Epidermal melanocyte (primary cell): Measurements from ENCODE around the gene EPB41.
"Not testable (repeated sequence)": the region's sequence is repeated elsewhere in the genome, so short reads cannot be mapped to it uniquely, and the experiment has no call there.

Experiments
- DNase-seq: peaks from one replicate; pipeline ENCODE4 v3.0.0; 2011; ENCODE audit warnings: low spot score; ENCODE audit not compliant: insufficient read length

EPB41 gene

DNA sequence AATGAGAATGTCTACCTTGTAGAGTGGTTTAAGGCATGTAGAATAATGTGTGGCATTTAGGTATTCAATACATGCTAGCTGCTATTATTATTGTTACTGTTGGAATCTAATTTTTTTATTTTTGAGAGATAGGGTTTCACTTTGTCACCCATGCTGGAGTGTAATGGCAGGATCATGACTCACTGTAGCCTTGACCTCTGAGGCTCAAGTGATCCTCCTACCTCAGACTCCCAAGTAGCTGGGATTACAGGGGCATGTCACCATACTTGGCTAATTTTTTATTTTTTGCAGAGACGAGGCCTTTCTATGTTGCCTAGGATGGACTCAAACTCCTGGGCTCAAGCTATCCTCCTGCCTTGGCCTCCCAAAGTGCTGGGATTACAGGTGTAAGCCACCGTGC, 61.9 kb downstream of the EPB41 start:
- DNase-seq: no peak

- no peak for DNase-seq
These were observed 66.8 kb downstream of the EPB41 start for GRCh38 chr1:28981210-28981609.

- no peak for DNase-seq
These were observed 67.8 kb downstream of the EPB41 start for GRCh38 chr1:28982198-28982597.

- no peak for DNase-seq
These were observed 68.7 kb downstream of the EPB41 start for GRCh38 chr1:28983091-28983490.

DNA sequence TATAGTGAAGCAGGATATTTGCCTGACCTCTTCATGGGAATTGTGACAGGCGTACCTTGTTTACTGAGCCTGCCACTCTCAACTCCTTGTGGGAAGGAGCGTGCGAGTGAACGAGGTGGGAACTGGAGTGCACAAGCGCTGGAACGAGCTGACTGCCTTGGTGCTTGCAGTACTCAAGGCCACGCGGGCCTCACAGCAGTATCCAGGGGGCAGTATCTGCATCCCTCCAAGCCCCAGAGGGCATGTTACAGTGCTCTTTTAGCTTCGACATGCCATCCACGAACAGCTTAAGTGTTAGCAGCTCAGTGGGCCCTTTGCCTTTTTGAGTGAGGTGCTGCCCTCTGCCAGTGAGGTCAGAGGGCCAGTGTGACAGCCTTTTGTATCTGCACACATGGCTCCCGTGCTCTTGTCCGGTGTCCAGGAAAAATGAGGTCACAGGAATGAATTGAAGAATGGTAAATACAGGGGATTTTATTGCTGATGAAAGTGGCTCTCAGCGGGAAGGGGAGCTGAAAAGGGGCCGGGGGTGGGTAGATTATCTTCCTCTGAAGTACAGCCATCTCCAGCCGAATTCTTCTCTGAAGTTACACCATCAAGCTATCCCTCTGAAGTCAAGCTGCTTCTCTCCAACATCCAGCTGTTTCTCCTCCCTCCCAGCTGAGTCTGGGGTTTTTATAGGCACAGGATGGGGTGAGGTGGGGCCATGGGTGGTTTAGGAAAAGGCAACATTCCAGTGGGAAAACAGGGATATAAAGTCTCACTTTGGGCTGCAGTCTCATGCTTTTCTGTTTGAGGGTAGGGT, 69.3 kb downstream of the EPB41 start:
- no peak for DNase-seq

GRCh38 chr1:28984311-28984684, 69.9 kb downstream of the EPB41 start:
- DNase-seq: no peak

GRCh38 chr1:28985427-28985826, 71.1 kb downstream of the EPB41 start:
- no peak for DNase-seq

DNA sequence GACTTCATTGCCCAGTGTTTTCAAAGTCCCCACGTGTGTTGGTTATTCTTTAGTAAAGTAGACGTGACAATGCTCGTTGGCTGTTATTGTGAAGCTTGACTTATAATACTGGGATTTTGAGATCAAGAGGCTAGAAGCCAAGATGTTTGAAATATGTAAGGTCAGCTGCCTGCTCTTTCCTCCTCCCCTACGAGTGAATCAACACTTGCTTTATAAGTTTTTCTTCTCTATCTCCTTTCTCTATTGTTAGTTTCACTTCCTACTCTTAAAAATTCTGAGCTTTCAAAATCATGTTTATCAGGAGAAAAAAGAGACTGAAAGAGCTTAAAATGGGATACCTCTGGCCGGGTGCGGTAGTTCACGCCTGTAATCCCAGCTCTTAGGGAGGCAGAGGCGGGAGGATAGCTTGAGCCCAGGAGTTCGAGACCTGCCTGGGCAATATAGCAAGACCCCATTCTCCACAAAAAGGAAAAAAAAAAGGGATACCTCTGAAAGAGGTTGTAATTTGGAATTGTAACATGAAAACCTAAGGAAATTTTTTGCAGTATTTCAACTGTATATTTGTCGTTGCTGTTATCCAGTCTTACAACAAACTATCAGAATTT, 72.0 kb downstream of the EPB41 start:
- DNase-seq: no peak

DNA sequence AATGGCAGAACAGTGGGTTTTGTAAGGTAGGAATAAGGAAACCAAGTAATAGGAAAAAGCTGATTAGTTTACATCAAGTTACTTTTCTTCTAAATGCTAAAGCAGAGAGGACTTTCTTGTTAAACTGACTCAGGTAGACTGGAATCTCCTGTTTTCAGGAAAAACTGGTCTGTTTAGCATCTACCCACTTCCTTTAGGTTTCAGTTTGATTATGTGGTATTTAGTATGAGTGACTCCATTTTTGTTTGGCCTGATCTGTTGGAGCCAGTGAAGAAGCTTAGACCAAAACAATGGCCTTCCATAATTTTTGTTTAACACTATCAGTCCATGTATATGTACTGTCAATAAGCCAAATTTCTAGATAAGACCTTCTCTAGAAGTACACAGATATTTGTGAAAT, 88.4 kb downstream of the EPB41 start:
- DNase-seq: no peak

DNA sequence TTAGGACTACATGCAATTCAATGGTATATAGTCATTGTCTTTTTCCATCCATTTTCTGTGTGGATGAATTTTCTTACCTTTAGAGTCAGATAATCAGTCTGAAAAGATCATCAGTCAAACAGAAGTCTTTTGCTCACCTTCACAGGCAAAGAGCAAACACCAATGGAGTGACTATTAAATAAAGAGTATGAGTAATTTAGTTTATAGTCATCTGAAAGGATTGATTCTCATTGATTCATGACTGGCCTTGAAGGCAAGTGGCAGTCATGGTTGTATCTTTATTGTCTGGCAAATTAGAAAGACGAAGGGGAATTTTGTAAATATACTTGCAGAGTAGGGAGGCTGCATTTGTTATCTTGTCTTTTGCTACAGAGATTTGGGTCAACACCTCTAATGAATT, 89.9 kb downstream of the EPB41 start:
- no peak for DNase-seq

DNA sequence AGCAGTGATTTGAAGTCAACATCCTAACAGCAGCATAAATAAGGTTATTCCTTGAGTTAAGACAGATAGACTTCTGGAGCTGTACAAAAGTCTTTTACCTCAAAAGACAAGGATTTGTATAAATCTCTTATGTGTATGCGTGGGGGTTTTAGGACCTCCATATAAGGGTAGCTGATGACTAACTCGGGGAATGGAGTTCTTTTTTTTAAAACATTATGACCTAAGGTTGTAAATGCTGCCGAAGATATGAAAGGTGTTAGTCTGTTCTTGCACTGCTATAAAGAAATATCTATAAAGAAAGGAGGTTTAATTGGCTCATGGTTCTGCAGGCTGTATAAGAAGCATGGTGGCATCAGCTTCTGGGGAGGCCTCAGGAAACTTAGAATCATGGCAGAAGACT, 90.4 kb downstream of the EPB41 start:
- no peak for DNase-seq

- no peak for DNase-seq
These were observed 97.4 kb downstream of the EPB41 start for GRCh38 chr1:29011775-29012174.

- no peak for DNase-seq
These were observed 102.9 kb downstream of the EPB41 start for GRCh38 chr1:29017235-29017634.

GRCh38 chr1:29017975-29018712, 103.8 kb downstream of the EPB41 start:
- no peak for DNase-seq

GRCh38 chr1:29022620-29023019, 108.3 kb downstream of the EPB41 start:
- DNase-seq: no peak

DNA sequence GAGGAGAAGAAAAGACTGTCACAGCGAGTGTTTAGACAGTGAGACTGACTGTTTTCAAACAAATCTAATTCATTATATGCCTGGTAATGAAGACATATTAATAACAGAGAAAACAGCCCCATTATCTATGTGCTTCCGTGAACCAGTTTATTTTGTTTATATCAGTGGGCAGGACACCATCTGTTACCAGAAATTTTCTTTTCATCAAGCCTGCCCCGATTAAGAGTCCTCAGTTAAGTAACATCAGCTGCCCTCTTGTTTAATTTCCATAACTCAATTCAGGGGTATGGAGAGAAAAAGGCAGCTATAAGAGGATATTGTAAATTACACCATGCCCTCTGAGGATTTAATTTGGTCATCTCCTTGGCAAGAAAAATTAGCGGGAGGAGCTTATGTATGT, 115.3 kb downstream of the EPB41 start:
- no peak for DNase-seq

DNA sequence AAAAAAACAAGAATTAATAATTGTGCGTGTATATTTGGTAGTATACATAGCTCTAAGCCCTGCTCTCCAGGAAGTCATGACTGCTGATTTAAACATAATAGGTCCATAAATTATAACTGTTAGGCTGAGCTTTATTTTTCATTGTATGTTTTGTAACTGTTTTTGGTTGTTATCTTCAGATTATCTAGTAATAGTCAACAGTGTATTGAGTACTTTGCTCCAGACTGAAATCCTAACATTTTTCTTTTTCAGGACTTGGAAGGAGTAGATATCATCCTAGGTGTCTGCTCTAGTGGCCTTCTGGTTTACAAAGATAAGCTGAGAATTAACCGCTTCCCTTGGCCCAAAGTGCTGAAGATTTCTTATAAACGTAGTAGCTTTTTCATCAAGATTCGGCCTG, 118.5 kb downstream of the EPB41 start:
- no peak for DNase-seq

DNA sequence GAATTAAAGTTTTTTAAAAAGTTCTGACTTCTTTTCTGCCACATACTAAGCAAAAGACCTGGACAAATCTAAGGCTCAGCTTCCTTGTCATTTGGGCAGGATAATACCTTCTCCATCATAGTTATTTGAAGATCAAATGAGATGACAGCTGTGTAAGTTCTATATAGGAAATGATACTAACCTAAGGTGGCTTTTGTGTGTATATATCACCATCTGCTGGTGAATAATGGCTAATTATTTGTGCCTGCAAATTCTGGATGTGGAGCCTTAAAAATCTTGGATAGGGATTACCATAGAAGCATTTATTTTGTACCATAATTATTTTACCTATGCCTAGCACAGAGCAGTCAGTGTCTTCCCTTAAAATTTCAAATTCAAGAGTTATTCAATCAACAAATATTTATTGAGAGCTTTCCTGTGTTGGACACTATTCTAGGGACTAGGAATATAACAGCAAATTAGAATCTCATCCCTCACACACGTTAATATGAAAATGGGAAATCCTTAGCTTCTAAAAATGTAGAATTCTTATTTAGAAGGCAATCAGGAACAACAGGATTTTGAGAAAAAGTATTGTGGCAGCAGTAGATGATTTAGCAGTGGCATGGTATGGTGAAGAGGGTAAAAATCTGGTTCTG, 119.6 kb downstream of the EPB41 start:
- peak; percentile 61 for DNase-seq

- no peak for DNase-seq
These were observed 129.1 kb downstream of the EPB41 start for GRCh38 chr1:29043274-29043965.

- DNase-seq: no peak
These were observed 129.6 kb downstream of the EPB41 start for GRCh38 chr1:29044010-29044409.

GRCh38 chr1:29045663-29046062, 131.3 kb downstream of the EPB41 start:
- DNase-seq: not testable (repeated sequence)
